Measurements from ENCODE around the gene ALDH18A1.
"Not testable (repeated sequence)": the region's sequence is repeated elsewhere in the genome, so short reads cannot be mapped to it uniquely, and the experiment has no call there.

ALDH18A1 gene

DNA sequence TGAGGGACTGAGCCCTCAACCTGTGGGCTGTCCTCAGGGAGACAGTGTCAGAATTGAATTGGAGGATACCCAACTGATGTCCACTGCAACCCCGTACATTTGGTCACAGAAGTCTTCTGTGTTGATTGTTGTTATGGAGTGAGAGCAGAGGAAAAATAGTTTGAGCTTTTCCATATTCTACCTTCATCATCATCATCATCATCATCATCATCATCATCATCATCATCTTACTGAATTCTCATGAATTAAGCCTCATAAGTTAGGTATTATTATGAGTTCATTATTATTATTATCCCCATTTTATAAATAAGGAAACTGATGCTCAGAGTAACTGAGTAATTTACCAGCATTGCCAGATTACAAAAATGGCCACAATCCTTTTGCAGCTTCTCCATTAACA lies 8.4 kb downstream of the ALDH18A1 start:
- no peak for DNase-seq

DNA sequence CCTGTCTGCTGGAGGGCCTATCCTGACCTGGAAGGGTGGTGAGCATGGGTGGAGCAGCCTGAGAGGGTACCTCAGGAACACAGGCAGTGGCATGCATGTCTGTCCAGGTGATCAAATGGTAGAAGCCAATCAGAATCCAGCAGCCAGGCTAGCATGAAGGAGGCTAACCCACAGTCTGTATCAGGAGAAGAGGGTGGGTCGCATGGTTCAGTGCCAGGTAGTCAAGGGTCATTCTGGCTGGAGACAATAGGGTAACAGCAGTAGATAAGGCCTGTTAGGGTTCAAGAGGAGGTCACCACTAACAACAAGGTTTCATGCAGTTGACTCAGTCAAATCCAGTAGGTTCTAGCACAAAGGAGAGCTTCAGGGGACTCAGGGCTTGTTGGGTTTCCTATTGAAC lies 10.4 kb downstream of the ALDH18A1 start:
- DNase-seq = no peak

DNA sequence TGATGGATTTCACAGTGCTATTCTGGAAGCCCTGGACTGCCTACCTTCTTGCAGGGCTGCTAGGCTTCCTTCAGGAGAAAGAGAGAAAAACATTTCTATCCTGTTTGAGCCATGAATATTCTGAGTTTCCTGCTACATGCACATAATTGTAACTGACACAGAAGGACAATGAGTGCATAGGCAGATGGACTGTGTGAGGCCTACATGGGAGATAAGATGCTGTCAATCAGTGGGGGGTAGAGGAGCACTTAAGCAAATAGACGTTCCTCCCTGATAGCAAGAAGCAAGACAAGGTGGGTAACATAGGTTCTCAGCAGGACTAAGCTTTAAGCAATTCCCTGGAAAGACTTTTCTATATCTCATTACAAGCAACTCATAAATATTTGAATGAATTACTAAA lies 11.6 kb downstream of the ALDH18A1 start:
- no peak for DNase-seq

DNA sequence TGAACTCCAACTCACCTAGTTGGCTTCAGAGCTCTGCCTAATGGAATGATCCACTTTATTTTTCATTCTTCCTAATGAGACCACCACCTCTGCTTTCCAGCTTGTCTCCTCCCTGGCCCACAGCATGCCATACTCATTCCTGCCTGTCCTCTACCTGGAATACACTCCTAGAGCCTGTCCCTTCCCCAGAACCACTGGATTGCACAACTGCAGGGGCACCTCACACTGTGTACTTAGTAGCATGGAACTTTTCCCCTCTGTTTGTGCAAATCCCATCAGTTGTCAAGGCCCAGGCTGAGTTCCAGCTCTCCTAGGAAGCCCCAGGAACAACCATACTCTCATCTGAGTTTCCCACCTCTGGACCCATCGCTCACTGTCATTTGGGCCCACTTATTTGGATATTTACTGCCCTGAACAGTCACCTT lies 15.6 kb downstream of the ALDH18A1 start:
- DNase-seq = no peak

DNA sequence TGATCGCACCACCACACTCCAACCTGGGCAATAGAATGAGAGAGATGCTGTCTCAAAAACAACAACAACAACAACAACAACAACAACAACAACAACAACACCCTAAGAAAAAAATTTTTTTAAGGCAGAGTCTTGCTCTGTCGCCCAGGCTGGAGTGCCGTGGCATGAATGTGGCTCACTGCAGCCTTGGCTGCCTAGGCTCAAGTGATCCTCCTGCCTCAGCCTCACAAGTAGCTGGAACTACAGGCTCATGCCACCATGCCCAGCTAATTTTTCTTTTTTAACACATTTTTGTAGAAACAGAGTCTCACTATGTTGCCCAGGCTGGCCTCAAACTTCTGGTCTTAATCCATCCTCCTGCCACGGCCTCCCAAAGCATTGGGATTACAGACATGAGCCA lies 18.6 kb downstream of the ALDH18A1 start:
- no peak for DNase-seq

DNA sequence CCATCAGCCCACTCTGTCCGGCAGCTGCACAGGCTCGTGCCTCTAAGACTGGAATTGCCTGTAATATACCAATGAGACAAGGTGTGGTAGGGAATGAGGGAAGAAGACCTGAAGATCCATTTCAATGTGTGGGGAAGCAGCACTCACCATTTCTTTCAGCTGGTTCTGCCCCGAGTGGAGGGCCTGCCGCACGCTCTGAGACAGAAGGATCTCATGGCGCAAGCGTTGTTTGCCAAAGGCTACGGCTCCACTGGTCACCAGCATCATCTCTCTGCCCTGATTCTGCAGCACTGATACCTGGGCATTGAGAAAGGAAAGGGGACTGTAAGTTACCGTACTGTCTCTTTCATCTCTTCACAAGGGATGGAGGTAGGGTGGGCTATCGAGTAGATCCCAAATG lies 19.4 kb downstream of the ALDH18A1 start:
- no peak for DNase-seq

DNA sequence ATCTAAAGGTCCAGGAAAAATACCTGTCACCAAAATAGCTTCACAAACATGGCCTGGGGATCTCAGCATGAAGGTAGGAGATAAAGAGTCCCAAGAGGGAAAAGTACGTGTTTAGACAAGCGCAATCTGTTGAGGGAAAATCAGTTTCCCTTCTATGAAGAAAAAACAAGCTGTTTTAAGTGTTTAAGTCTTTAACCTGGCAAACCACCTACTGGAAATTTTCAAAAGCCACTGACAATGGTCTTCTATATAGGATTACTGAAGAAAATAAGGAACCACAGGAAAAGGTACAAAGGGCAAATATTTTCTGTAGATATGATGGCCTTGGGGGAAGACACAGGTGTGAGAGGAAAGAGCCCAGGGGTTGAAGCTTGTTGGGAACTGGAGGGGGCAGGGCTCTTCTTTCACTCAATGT lies 21.2 kb downstream of the ALDH18A1 start:
- DNase-seq = no peak

DNA sequence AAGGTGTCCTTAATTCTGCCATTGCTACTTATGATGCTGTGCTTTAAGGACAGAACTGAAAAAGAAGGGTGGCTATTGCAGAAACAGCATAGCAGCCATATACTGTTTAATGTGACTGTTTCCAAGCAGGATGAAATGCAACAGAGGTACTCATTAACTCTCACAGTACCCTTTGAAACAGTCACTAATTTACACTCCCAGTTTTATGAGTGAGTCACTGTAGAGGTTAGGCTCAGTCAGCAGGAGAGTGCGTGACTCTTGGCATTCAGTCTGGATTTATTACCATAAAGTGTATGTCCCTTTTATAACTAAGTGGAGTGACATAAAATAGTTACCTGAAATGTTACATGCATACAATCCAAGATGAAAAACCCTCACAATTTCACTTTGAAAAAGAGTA lies 27.7 kb downstream of the ALDH18A1 start:
- no peak for DNase-seq

DNA sequence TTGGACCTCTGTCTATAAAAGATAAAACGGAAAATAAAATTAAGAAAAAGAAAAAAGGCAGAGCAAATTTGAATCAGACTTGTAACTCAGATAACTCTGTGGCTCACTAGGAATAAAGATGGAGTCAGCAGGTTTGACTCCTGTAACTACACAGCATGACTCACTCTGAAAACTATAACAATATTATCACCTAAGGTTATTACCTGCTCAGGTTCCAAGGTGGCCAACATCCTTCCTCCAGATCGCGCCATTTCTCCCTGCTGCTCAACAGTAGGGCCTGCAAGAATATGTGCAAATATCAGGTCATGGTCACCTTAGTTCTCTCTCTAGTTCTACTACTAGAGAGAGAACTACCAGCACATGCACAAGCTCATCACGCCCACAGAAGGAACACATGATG lies 30.0 kb downstream of the ALDH18A1 start:
- DNase-seq = no peak

DNA sequence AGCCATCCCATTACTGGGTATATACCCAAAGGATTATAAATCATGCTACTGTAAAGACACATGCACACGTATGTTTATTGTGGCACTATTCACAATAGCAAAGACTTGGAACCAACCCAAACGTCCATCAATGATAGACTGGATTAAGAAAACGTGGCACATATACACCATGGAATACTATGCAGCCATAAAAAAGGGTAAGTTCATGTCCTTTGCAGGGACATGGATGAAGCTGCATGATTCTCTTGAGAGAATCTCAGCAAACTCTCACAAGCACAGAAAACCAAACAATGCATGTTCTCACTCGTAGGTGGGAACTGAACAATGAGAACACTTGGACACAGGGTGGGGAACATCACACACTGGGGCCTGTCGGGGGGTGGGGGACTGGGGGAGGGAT lies 36.1 kb downstream of the ALDH18A1 start:
- not testable (repeated sequence) for DNase-seq

DNA sequence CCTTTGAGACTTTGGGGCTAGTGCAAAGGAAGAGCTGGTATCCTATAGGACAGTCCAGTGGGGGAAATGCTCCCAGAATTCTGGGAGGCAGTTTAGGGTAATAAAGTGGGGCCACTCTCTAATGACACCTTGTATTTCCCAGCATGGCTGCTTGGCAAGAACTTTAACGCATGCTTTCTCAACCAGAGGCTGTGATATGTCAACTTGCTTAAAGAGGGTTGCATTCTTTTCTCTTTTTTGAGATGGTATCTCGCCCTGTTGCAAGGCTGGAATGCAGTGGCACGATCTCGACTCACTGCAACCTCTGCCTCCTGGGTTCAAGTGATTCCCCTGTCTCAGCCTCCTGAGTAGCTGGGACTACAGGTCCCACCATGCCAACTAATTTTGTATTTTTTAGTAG lies 38.4 kb downstream of the ALDH18A1 start:
- DNase-seq = no peak

DNA sequence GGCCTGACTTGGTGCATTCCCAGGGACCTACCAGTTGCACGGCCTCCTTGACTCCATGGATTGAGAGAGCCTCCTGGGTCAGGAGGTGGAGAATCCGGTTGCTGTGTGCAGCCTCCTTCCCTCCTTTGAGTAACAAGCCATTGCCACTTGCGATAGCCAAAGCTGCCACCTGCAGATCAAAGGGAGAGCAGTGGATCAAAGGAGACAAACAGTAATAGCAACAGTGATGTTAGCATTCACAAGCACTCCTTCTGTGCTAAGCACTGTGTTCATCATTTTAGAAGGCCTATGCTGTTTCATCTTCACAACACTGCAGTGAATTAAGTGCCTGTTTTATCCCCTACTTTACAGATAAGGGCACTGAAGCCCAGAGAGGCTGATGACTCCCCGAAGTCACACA lies 40.1 kb downstream of the ALDH18A1 start:
- DNase-seq = no peak

DNA sequence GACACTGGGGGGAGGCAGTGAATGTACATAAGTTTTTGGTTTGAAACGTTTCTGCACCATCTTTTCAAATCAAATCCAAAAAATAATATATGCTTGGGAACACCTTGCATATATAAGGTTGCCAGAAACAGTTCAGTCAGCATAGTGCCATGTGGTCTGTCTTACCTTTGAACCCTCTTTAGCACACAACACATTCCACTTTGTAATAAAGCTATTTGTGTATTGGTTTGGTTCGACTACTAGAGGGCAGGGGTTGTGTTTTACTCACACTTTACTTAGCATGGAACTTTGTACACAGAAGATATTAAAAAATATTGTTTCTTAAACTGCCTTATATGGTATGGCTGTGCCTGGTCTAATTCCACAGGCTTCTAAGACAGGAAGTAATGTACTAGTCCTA lies 43.2 kb downstream of the ALDH18A1 start:
- no peak for DNase-seq

DNA sequence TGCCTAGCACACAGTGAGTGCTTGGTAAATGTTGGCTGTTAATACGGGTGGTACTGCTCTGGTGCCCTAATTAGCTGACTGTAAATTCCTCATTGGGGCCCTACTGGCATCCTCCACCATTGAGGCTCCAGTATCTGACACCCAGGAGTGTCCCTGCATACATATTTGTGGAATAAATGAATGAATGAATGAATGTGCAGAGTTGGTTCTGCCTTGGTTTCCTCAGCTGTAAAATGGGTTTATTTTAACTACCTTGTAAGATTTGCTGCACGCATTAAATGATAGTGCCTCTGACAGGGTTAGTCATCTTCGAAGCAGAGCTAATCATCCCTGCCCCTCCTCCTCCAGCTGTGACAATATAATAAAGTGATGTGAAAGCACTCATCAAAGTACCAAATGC lies 45.8 kb downstream of the ALDH18A1 start:
- DNase-seq = no peak

DNA sequence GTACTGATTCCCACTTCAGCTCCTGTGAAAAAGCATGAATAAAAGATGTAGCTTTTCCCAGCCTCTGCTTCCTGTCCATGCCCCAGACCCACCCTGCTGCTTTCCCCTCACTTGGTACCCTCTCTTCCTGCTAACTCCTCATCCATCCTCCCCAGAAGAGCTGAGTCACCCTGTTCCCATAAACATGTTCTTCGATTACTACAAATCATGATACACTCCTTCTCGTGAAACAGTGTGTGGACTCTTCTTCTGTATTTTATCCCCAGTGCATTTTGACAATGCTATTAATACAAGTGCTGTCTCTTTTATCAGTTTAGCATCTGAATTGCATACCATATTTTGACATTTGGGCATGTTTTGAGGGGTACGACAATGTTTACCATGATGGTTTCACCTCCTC lies 49.6 kb downstream of the ALDH18A1 start:
- DNase-seq = no peak

DNA sequence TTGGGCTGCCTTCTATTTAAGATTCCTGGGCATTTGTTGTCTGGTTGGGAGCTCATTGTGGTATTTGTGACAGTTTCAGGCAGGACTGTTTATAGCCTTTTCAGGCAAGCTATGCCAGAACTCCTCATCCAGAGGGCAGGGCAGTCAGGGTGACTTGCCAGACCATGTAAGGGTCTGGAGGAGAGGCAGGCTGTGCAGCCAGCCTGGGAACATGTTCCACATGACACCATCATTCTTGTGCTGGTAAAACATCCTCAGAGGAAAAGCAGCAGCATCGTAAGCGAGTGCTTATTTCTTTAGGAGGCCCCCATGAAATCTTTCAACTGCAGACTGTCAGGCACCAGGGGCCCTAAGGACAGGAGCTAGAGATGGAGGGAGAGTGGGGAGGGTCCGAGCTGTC lies 51.3 kb downstream of the ALDH18A1 start:
- DNase-seq = no peak

DNA sequence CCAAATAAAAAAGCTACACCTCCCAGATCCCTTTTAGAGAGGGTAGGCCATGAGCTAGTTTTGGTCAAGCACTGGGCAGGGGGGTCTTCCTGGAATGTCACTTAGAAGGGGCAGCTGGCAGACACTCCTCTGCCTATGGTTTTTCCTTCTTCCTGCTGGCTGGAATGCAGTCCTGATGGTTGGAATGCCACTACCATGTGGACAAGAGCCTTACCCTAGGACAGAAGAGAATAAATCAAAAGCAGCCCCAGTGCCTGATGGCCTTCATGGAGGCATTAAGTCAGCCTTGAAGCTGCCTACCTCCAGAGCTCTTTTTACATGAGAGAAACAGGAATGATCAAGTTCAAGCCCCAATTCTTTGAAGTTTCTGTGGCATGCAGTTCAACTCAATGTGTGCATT lies 51.9 kb downstream of the ALDH18A1 start:
- DNase-seq = no peak

DNA sequence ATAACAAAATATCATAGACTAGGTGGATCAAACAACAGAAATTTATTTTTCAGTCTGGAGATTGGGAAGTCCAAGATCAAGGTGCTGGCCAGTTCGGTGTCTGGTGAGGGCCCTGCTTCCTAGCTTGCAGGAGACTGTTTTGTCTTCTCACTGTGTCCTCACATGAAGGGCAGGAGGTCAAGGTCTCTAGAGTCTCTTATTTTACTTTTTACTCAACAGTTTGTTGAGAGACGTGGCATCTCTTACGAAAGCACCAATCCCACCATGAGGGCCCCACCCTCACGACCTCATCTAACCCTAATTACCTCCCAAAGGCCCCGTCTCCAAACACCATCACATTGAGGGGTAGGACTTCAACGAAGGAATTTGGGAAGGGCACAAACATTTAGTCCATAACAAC lies 54.1 kb downstream of the ALDH18A1 start:
- DNase-seq = no peak

DNA sequence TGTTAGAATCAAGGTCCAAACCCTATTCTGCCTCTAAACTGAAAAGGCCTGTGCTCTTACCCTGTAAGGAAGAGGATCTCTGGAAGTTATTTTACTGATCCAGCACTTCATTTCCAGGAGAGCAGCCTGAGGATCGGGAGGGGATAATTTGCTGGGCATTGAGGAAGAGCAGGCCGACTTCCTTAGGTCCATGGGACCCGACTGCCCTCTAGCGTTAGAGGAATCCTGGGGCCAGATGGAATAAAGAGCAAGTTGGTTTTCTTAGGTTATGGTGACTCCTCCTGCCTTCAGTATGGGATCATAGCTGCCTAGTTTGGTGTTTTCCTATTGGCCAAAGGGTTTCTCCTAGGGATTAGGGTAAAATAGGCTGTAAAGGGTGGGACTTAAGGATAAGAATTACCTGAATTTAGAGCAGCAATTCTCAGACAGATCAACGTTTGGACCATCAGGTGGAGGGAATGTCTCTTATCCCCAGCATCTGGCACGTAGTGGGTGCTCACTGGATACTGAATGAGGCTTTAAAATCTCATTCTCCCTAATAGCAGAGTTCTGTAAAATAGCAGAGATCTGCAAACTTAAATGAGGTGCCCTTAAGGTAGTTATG lies 55.3 kb downstream of the ALDH18A1 start:
- DNase-seq = peak; percentile 6

DNA sequence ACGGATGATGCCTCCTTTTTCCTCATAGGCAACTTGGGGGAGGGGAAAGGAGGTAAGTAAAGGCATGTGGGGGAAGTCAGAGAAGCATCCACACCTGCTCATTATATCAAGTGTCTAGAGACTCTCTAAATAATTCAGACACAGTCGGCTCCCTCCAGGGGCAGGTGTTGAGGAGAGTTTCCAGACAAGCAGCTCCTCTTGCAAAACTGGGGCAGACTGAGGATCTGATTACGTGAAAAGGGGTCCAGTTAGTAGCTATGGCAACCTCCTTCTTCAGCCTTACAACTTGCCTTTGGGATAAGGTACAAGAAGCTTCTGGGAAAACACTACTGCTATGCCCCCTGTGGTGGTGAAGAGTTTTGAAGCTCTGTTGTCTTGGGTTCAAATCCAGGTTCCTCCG lies 56.4 kb downstream of the ALDH18A1 start:
- DNase-seq = no peak

DNA sequence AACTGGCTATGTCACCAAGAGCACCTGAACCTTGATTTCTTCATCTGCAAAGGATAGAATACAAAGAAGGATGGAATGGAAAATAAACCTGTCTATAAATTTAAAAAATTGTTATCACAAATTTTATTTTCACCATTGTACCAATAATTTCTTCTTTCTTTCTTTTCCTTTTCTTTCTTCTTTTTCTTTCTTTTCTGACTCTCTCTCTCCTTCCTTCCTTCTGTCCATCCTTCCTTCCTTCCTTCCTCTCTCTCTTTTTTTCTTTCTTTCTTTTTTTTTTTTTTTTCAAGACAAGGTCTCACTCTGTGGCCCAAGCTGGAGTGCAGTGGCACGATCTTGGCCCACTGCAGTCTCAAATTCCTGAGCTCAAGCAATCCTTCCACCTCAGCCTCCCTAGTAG lies 58.7 kb downstream of the ALDH18A1 start:
- no peak for DNase-seq

DNA sequence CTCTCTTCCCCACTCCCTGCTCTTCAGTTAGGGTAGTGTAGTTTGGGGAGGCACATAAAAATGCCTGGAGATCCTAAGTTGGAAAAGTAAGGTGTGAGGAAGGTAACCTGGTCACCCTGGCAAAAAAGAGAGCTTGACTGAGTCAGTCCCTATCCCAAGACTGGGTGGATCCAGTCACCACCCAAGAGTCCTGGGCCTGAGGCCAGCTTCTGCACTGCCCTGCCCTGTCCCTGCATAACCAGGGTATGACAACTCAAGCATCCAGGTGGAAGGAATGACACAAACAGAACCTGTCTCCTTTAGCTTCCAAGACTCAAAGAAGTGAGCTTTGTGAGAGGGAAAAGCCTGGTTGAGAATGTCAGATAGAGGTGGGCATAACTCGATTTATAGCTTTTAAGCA lies 68.5 kb downstream of the ALDH18A1 start:
- no peak for DNase-seq

DNA sequence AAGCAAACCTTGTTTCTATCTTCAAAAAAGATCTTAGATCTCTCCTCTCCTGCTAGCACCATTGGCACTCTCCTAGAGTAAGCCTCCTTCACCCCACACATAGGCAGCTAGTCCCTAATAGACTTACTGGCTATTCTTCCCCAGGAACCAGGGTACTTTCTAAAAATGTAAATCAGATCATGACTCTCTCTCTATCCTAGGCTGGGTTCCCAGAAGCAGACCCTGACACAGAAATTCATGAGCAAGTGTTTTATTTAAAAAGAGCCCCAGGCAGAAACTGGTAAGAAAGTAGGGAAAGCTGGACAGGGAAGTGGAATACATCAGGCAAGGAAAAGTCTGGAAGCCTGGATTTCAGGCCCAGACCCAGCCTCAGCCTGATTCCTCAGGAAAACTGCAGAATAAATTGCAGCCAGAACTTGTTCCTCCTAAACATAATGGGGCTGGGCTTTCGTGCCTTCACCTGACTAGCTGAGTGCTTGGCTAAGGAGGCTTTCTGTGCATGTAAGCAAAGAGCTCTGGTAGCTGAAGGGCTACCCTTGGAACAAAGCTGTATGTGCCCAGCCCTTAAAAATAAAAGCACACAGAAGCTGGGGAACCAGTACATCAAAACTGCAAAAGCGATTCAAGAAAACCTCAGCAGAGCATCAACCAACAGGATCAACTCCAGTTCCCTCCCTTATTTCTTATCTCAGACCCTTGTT lies 76.5 kb downstream of the ALDH18A1 start:
- DNase-seq = no peak

DNA sequence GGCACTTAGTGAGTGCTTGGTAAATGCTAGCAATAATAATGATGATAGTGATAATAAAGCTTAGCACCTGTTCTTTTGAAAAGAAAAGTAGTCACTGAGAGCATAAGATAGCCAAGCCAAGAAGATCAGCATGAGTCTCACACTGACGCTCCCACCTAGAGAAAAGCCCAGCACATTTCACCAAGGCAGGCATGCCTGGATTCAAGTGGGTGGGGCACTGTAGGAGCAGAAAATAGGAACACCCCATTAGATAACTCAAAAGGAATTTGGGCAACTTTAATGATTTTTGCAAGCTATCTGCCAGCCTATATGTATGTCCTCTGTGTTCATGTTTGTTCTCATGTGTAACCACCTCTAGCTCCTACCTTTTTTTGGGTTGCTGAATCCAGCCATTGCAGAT lies 77.2 kb downstream of the ALDH18A1 start:
- DNase-seq = no peak

DNA sequence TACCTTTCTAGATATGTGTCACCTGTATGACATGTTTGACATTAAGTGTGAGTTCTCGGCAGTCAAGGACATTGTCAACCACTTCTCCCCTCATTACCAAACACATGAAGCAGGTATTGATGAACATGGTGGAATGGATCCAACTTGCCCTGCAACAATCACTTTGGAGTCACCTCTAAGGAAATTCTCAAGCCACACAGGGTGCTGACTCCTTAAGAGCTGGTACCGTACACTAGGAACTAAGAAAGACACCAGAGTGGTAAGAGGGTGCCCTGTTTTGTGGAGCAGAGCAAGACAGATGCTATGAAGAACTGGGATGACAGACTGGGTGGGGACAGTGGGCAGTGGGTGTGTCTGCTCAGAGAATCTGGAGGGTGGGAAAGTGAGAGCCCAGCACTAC lies 77.9 kb downstream of the ALDH18A1 start:
- DNase-seq = no peak
